CD4-positive, alpha-beta T cell treated with Interleukin-6 at 100 ng/mL for 8 hours (primary cell): ENCODE data around the gene ZMAT5.

ENCODE experiments used
- DNase-seq: peaks from one replicate; pipeline ENCODE4 v3.0.0-alpha.2; 2020; ENCODE audit warnings: mixed read lengths, low spot score

Gene ZMAT5

GRCh38 chr22:29766632-29767170 lies at the start of gene ZMAT5:
ZMAT5 (minus strand) TSS chr22:29767007; CDS start chr22:29748544, 18,463 bp downstream.
- peak; percentile 95 for DNase-seq

GRCh38 chr22:29816539-29816938 lies 49.7 kb upstream of the ZMAT5 start:
- DNase-seq, result no peak

- DNase-seq, result no peak
These were observed 49.3 kb upstream of the ZMAT5 start for GRCh38 chr22:29816128-29816527.

GRCh38 chr22:29815580-29815979 lies 48.8 kb upstream of the ZMAT5 start:
- DNase-seq, result no peak

GRCh38 chr22:29814003-29814402 lies 47.2 kb upstream of the ZMAT5 start:
- no peak for DNase-seq

GRCh38 chr22:29813563-29813962 lies 46.8 kb upstream of the ZMAT5 start:
- DNase-seq, result no peak

GRCh38 chr22:29813126-29813525 lies 46.3 kb upstream of the ZMAT5 start:
- DNase-seq, result no peak

- DNase-seq, result no peak
These were observed 44.6 kb upstream of the ZMAT5 start for GRCh38 chr22:29811377-29811776.

- DNase-seq, result no peak
These were observed 43.4 kb upstream of the ZMAT5 start for GRCh38 chr22:29810216-29810615.

- no peak for DNase-seq
These were observed 39.4 kb upstream of the ZMAT5 start for GRCh38 chr22:29806196-29806595.

- DNase-seq, result no peak
These were observed 38.2 kb upstream of the ZMAT5 start for GRCh38 chr22:29804985-29805384.

GRCh38 chr22:29803190-29803589 lies 36.4 kb upstream of the ZMAT5 start:
- DNase-seq, result no peak

- DNase-seq, result no peak
These were observed 35.0 kb upstream of the ZMAT5 start for GRCh38 chr22:29801796-29802195.

- no peak for DNase-seq
These were observed 34.3 kb upstream of the ZMAT5 start for GRCh38 chr22:29801153-29801552.

GRCh38 chr22:29799217-29799680 lies 32.4 kb upstream of the ZMAT5 start:
- no peak for DNase-seq

GRCh38 chr22:29798801-29799200 lies 32.0 kb upstream of the ZMAT5 start:
- DNase-seq, result no peak

- no peak for DNase-seq
These were observed 31.5 kb upstream of the ZMAT5 start for GRCh38 chr22:29798318-29798717.

GRCh38 chr22:29797351-29797750 lies 30.5 kb upstream of the ZMAT5 start:
- DNase-seq, result no peak

GRCh38 chr22:29795663-29796062 lies 28.9 kb upstream of the ZMAT5 start:
- no peak for DNase-seq

- DNase-seq, result no peak
These were observed 26.6 kb upstream of the ZMAT5 start for GRCh38 chr22:29793396-29793795.

GRCh38 chr22:29790061-29790460 lies 23.3 kb upstream of the ZMAT5 start:
- DNase-seq, result no peak

- no peak for DNase-seq
These were observed 21.8 kb upstream of the ZMAT5 start for GRCh38 chr22:29788339-29789279.

GRCh38 chr22:29787371-29787980 lies 20.7 kb upstream of the ZMAT5 start:
- no peak for DNase-seq
